Activated CD4-positive, alpha-beta memory T cell treated with anti-CD3 and anti-CD28 coated beads for 36 hours (primary cell): ENCODE data around the gene NEK6. TPM values are rescaled to one million over a fixed set of nuclear protein-coding genes. Genes with fewer than 3 reads are reported as not detected.

Experiments used
- CTCF ChIA-PET: fragments of 350-600 bp; sonication (Branson Sonifier 250); formaldehyde crosslinking; loops from one replicate; lab custom pipeline; 2021; ENCODE audit warnings: antibody characterized with exemption, inconsistent platforms; lab: Charles Lee
- POLR2A ChIA-PET: fragments of 350-600 bp; sonication (Branson Sonifier 250); formaldehyde crosslinking; loops from one replicate; lab custom pipeline; 2021; ENCODE audit warnings: antibody characterized with exemption; lab: Charles Lee
- DNase-seq: peaks from one replicate; pipeline ENCODE4 v3.0.0-alpha.2; 2020
- H3K27ac Mint-ChIP-seq: one replicate; pipeline ENCODE4 v1.8.0; 2021; ENCODE audit warnings: mixed read lengths
- H3K27me3 Mint-ChIP-seq: one replicate; pipeline ENCODE4 v1.8.0; 2021; ENCODE audit warnings: mixed read lengths
- H3K36me3 Mint-ChIP-seq: one replicate; pipeline ENCODE4 v1.8.0; 2021; ENCODE audit warnings: mixed read lengths
- H3K4me1 Mint-ChIP-seq: one replicate; pipeline ENCODE4 v1.8.0; 2021; ENCODE audit warnings: low read depth, mixed read lengths
- H3K4me3 Mint-ChIP-seq: one replicate; pipeline ENCODE4 v1.8.0; 2021; ENCODE audit warnings: mild to moderate bottlenecking, mixed read lengths
- H3K9me3 Mint-ChIP-seq: one replicate; pipeline ENCODE4 v1.8.0; 2021; ENCODE audit warnings: mixed read lengths
- intact Hi-C: fragments of 100-400 bp; cut with micrococcal nuclease; formaldehyde crosslinking; loops from one replicate; pipeline ENCODE4 v1.15.1; 2023
- total RNA-seq, 2 experiments: library from RNA; stranded (reverse); gene quantifications; one replicate each; pipeline ENCODE4 v1.2.3, GENCODE V29; 2021

The NEK6 gene
- total RNA-seq, 2 experiments from 2014 or later: 16.1 to 18.8 TPM

DNA sequence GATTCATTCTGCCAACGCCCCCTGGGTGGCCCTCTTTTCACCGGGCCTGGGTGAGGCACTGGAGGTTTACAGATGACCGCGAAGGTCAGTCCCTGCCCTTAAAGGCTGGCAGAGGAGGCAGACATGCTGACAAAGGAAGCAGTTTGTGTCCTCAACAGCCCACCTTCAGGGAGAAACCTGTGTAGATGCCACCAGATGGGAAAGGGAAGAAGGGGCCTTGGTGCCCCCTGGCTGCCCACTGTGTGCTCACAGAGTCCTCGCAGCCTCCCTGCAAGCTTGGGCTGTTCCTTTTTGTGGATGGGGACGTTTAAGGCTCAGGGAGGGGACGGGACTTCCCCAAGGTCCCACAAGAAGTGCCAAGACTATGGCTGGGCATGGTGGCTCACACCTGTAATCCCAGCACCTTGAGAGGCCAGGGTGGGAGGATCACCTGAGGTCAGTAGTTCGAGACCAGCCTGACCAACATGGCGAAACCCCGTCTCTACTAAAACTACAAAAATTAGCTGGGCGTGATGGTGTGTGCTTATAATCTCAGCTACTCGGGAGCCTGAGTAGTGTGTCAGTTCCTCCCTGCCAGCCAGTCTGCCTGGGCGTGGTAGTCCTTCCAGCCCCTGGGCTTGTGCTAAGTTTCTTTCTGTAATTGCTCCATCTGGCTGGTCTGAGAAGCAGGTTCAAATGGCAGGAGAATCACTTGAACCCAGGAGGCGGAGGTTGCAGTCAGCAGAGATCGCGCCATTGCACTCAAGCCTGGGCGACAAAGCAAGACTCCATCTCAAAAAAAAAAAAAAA is 36.2 kb downstream of the NEK6 start:
- intact Hi-C loops: no loop called here
- Mint-ChIP-seq H3K36me3 (peaks cover 3% of the 10 kb centered on the region), H3K4me3 (no peak overlapping the region), H3K27ac (no peak overlapping the region), H3K27me3 (no peaks in the 10 kb centered on the region), H3K4me1 (peaks cover 27% of the 10 kb centered on the region), H3K9me3 (no peaks in the 10 kb centered on the region)
- DNase-seq: no peak
- ChIA-PET CTCF (interaction anchor here (0.9 to 2.6 kb wide), 3 partner anchors 35 to 167 kb away, joined by 3 to 14 read pairs (median 3); no protein-coding TSS in a partner anchor), POLR2A (no interaction called here)

DNA sequence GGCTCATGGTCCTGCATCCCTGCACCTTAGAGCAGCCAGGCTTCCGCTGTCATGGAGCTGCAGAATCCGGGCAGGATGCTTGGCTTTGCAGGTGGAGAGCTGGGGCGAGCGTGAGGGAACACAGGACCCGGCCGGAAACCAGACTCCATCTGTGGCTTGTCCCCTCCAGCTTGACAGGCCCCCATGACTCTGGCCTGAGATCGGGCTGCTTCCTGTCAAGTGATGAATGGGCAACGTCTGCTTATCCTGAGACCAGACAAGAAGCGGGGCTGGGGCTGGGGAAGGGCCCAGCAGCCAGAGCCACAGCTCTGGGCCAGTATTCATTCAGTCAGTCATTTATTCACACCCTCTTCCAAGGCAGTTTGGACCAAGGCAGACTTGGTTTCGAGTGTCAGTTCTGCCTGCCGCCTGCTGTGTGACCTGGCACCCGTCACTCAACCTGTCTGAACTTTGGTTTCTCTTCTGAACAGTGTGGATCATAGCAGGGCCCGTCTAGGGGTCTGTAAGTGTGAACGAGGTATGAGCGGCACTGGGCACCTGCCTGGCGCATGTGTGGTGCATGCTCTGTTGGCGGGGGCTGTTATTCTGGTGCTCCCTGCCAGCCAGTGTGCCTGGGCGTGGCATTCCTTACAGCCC is 37.5 kb downstream of the NEK6 start:
- peaks cover 30% of the 10 kb centered on the region for H3K4me1 Mint-ChIP-seq
- H3K27ac Mint-ChIP-seq: no peak overlapping the region
- no peaks in the 10 kb centered on the region for H3K27me3 Mint-ChIP-seq
- no peaks in the 10 kb centered on the region for H3K9me3 Mint-ChIP-seq
- ChIA-PET POLR2A (no interaction called here), CTCF (interaction anchor here (0.9 to 1.0 kb wide), 2 partner anchors 167 to 168 kb away, joined by 3 read pairs; no protein-coding TSS in a partner anchor)
- intact Hi-C loops: no loop called here
- no peak for DNase-seq
- no peak overlapping the region for H3K4me3 Mint-ChIP-seq
- no peaks in the 10 kb centered on the region for H3K36me3 Mint-ChIP-seq

DNA sequence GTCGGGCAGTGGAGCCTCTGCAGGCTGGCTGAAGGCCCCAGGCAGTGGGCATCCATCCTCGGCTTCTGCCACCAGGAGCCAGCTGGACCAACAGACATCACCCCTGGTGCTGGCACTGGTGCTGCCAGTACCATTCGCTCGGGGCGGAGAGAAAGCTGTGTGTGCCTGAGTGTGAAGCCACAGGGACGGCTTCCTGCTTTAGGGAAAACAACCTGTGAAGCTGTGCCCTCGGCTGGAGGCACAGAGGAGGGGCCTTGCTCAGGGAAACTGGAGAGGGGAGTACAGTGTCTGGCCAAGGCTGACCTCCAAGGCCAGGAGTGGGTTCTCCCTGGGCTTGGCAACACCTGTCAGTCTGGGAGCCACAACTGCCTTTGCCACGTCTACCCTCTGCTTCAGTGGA is 38.3 kb downstream of the NEK6 start:
- Mint-ChIP-seq H3K9me3 (no peaks in the 10 kb centered on the region), H3K36me3 (no peaks in the 10 kb centered on the region), H3K4me3 (no peak overlapping the region), H3K27ac (no peak overlapping the region), H3K4me1 (peaks cover 24% of the 10 kb centered on the region), H3K27me3 (no peaks in the 10 kb centered on the region)
- ChIA-PET POLR2A (no interaction called here), CTCF (interaction anchor here (1.0 kb wide), 1 partner anchor 168 kb away, joined by 3 read pairs; no protein-coding TSS in a partner anchor)
- DNase-seq: no peak
- intact Hi-C loops: no loop called here

DNA sequence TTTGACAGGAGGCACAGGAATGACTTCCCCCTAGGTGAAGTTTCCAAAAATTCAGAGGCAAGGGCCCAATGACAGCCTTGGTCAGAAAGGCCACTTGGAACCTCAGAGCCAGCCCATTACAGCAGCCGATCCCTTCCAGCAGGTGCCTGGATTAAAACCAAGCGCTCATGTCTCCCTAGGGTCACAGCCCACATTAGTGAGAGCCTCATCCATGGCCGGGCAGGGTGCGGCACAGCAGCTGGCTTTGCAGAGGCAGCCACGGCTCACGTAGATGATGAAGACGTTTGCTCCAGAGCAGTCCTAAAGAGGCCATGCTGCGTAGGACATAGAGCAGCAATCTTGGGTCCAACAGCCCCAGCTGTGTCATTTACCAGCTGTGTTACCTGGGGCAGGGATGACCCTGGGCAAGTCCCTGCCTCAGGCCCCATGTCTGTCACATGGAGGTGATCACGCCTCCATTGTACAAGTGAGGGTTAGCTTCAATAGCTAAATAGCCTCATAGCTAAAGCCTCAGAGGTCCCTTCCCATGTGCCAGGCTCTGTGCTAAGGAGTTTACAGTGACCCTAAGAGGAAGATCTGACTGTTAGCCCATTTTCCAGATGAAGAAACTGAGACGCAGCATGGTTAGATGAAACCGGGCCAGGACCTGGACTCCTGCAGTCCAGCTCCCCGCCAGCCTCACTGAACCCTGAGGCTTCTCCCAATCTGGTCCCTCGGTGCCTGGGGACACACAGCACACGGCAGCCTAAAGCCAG is 39.2 kb downstream of the NEK6 start:
- Mint-ChIP-seq H3K27ac (no peak overlapping the region), H3K36me3 (no peaks in the 10 kb centered on the region), H3K4me1 (peaks cover 16% of the 10 kb centered on the region), H3K27me3 (no peaks in the 10 kb centered on the region), H3K9me3 (no peaks in the 10 kb centered on the region), H3K4me3 (no peak overlapping the region)
- ChIA-PET POLR2A (no interaction called here), CTCF (interaction anchor here (0.8 to 0.9 kb wide), 2 partner anchors 169 to 170 kb away, joined by 3 read pairs; no protein-coding TSS in a partner anchor)
- DNase-seq: no peak
- intact Hi-C loops: no loop called here

DNA sequence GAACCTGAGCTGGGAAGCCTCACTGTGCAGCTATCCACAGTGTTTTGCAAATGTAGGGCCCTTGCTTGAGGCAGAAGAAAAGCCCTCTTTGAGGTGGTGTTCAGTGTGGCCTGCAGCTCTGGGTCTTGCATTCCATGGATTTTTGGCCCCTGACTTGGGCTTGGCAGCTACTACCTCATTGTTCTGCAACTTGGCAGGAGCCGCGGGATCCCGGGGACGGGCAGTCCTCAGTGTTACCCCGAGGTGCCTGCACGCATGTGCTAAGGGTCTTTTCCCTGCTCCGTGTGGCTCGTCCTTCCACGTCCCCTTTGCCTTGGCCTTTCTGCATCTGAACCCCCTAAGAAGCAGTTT is 39.8 kb downstream of the NEK6 start:
- POLR2A ChIA-PET: no interaction called here
- intact Hi-C loops: no loop called here
- Mint-ChIP-seq H3K36me3 (no peaks in the 10 kb centered on the region), H3K27ac (no peak overlapping the region), H3K4me3 (no peak overlapping the region), H3K27me3 (no peaks in the 10 kb centered on the region), H3K4me1 (peaks cover 10% of the 10 kb centered on the region), H3K9me3 (no peaks in the 10 kb centered on the region)
- DNase-seq: no peak
- CTCF ChIA-PET: interaction anchor here (0.9 kb wide), 1 partner anchor 169 kb away, joined by 3 read pairs; no protein-coding TSS in a partner anchor

DNA sequence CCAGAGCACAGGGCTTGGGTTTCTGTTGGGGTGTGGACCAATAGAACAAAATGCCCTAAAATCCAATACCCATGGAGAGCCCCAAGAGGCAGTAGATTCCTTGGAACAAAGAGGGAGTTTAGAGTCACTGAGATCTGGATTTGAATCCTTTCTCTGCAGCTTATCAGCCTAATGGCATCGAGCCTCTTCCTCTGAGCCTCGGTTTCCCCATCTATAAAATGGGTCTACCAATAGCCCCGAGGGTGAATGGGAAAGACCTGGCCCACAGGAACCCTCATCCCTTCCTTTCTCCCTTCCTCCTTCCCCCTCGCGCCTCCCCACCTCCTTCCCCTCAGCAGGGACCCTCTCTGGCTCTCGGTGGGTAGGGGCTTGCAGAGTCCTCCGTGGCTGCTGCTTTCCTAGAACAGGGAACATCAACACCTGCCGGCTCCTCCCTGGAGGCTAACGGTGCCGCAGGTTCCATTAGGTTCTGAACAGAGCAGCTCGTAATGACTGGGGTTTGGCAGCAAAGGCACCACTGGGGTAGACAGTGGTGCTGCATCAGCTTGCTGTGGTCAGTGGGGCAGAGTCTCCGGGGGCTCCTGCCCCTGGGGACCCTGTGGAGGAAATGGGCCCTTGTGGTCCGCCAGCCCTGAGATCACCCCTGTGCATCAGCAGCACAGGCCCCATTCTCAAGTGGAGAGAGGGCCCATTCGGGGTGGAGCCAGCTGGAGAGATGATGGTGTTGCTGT is 40.3 kb downstream of the NEK6 start:
- ChIA-PET CTCF (interaction anchor here (0.9 kb wide), 1 partner anchor 170 kb away, joined by 3 read pairs; no protein-coding TSS in a partner anchor), POLR2A (no interaction called here)
- Mint-ChIP-seq H3K4me1 (peaks cover 7% of the 10 kb centered on the region), H3K27me3 (no peaks in the 10 kb centered on the region), H3K4me3 (no peak overlapping the region), H3K9me3 (no peaks in the 10 kb centered on the region), H3K27ac (no peak overlapping the region), H3K36me3 (no peaks in the 10 kb centered on the region)
- intact Hi-C loops: no loop called here
- DNase-seq: no peak

DNA sequence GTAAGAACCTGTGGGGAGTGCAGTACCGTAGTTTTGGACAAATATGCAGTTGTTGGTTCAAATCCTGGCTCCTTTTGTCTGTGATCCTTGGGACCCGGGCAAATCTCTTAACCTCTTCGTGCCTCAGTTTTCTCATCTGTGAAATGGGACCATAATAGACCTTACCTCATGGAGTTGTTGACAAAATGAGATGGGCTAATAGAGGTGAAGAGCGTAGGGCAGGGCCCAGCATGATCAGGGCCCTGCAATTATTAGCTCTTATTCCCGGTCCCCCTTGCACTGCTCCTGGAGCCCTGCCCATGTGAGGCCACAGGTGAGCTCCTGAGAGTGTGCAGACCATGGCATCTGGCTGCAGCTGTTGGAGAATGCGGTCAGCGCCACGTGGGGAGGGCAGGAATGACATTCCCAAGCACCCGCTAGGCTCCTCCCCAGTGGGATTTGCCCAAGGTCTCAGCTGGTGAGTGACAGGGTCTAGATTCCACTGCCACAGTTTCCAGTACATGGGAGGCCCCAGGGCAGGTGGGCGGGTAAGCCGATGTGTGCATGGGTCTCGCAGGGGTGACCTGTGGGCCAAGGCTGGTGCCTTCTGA is 41.0 kb downstream of the NEK6 start:
- Mint-ChIP-seq H3K27me3 (no peaks in the 10 kb centered on the region), H3K4me3 (no peak overlapping the region), H3K4me1 (peaks cover 7% of the 10 kb centered on the region), H3K36me3 (peaks cover 2% of the 10 kb centered on the region), H3K27ac (no peak overlapping the region), H3K9me3 (no peaks in the 10 kb centered on the region)
- CTCF ChIA-PET: no interaction called here
- intact Hi-C loops: no loop called here
- no peak for DNase-seq
- POLR2A ChIA-PET: no interaction called here

DNA sequence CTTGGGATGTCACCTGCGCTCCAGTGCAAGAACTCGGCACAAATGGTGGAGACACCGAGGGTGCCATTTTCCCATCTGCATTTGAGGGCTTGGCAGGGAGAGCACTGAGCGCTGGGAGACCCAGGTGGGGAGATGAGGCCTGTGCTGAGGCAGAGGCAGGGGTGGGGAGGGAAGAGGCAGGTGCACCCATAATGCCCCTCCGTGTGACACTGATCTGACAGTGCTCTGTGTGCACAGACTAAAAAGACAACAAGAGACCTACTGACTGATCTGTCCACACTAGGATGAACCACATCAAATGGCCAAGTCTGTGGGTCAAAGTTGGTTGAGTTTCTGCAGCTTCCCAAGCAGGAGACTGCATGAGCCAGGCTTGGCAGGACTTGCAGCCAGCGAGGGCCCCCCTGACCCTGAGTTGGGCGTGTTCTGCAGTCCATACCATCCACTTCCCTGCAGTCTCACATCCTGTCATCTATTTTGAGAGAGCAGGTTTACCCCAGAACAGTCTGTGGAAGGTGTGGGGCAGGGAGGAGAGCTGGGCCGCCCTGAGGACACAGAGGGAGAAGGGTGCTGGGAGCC is 41.9 kb downstream of the NEK6 start:
- no peaks in the 10 kb centered on the region for H3K27me3 Mint-ChIP-seq
- H3K27ac Mint-ChIP-seq: no peak overlapping the region
- ChIA-PET CTCF (no interaction called here), POLR2A (no interaction called here)
- H3K9me3 Mint-ChIP-seq: no peaks in the 10 kb centered on the region
- H3K36me3 Mint-ChIP-seq: peaks cover 2% of the 10 kb centered on the region
- intact Hi-C loops: no loop called here
- no peak overlapping the region for H3K4me3 Mint-ChIP-seq
- peaks cover 5% of the 10 kb centered on the region for H3K4me1 Mint-ChIP-seq
- no peak for DNase-seq

DNA sequence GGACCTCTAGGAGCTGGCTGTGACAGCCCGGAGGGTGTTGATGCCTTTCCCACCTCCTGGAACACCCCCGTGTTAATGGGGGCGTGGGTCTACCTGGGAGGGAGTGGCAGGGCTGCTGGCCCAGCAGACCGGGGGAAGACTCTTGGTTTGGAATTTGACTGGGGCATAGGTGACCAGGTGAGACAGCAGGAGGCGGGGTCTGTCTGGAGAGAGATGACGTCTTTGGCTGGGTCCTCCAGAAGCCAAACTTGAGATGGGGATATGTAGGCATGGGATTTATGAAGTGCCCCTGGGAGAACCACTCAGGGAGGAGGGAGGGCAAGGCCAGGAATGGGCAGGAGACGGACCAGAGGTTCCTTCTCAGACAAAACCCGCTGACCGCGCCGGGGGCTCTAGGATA is 42.6 kb downstream of the NEK6 start:
- peaks cover 5% of the 10 kb centered on the region for H3K36me3 Mint-ChIP-seq
- ChIA-PET CTCF (no interaction called here), POLR2A (no interaction called here)
- intact Hi-C loops: no loop called here
- no peak overlapping the region for H3K27ac Mint-ChIP-seq
- H3K9me3 Mint-ChIP-seq: no peaks in the 10 kb centered on the region
- H3K4me1 Mint-ChIP-seq: peaks cover 3% of the 10 kb centered on the region
- H3K27me3 Mint-ChIP-seq: no peaks in the 10 kb centered on the region
- H3K4me3 Mint-ChIP-seq: no peak overlapping the region
- no peak for DNase-seq

DNA sequence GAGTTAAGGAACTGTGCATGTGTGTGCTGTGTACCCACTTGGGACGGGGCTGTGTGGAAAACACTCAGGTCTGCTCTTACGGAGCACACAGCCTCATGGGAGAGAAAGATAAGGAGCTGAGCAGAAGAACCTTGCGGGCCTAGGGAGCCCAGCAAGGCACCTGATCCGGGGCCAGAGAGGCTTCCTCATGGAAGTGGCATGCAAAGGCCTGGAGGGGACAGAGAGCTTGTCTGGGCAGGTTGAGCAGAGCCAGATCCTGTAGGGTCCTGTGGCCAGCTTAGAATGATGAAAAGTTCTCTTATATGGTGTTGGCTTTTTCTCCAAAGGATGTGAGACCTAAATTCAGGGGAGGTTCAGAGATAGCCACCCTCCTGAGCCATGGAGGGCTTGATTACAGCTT is 45.2 kb downstream of the NEK6 start:
- Mint-ChIP-seq H3K4me1 (peaks cover 13% of the 10 kb centered on the region), H3K9me3 (no peaks in the 10 kb centered on the region), H3K36me3 (peaks cover 5% of the 10 kb centered on the region), H3K27ac (no peak overlapping the region), H3K27me3 (no peaks in the 10 kb centered on the region), H3K4me3 (no peak overlapping the region)
- ChIA-PET CTCF (interaction anchor here (3.4 kb wide), 1 partner anchor 176 kb away, joined by 11 read pairs; no protein-coding TSS in a partner anchor), POLR2A (no interaction called here)
- intact Hi-C loops: no loop called here
- no peak for DNase-seq

DNA sequence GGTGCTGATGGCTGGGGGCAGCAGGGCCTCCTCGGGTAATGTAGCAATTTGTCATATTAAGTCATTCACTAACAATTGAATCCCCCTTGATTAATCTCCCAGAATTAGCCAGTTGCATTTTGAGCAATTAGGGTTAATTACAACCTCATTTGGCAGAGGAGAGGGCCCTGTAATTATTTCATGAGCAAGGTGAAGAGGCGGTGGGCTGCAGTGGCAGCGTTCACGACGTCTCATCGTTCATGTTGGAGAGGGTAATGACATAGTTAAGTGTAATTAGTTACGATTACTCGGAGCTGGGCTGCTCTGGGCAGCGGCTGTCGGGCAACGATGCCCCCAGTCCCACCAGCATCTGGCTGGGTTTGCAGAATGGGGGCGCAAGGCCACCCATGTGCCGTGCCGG is 46.0 kb downstream of the NEK6 start:
- no peak overlapping the region for H3K27ac Mint-ChIP-seq
- peaks cover 5% of the 10 kb centered on the region for H3K36me3 Mint-ChIP-seq
- CTCF ChIA-PET: interaction anchor here (3.4 kb wide), 1 partner anchor 177 kb away, joined by 11 read pairs; no protein-coding TSS in a partner anchor
- intact Hi-C loops: no loop called here
- DNase-seq: no peak
- no peak overlapping the region for H3K4me3 Mint-ChIP-seq
- no peaks in the 10 kb centered on the region for H3K27me3 Mint-ChIP-seq
- POLR2A ChIA-PET: no interaction called here
- no peaks in the 10 kb centered on the region for H3K9me3 Mint-ChIP-seq
- peaks cover 13% of the 10 kb centered on the region for H3K4me1 Mint-ChIP-seq
